ENCODE data around the gene IL3RA. TPM values are rescaled to one million over a fixed set of nuclear protein-coding genes. Genes with fewer than 3 reads are reported as not detected.
"Not testable (repeated sequence)": the region's sequence is repeated elsewhere in the genome, so short reads cannot be mapped to it uniquely, and the experiment has no call there.

The IL3RA gene
- total RNA-seq, 4 donors from 2014 or later = 5.0 to 19.1 (median 11.4) TPM

- intact Hi-C loops (cut with DNase I) = no loop called here
- 94% methylated on average over 28 of the region's 29 CpGs for WGBS
- no peak for DNase-seq (ENCODE audit: extremely low spot score)
- Histone ChIP-seq H3K27ac (replicated peaks in 1 of 4) (no peak overlapping the region), H3K36me3 (no peaks in the 10 kb centered on the region), H3K9me3 (peaks cover 0 to 8% (median 0%) of the 10 kb centered on the region in 4 donors), H3K4me1 (no peaks in the 10 kb centered on the region), H3K27me3 (peaks cover 0 to 24% (median 0%) of the 10 kb centered on the region in 4 donors), H3K4me3 (no peak overlapping the region)
- TF ChIP-seq CTCF (IDR thresholded peaks at IDR 0.05) (no peak), POLR2AphosphoS5 (IDR thresholded peaks at IDR 0.05) (no peak), EP300 (IDR thresholded peaks at IDR 0.05) (no peak), POLR2A (IDR thresholded peaks at IDR 0.05; ENCODE audit: low read depth) (no peak)
Observed at GRCh38 chrX:1294301-1295067, 42.1 kb upstream of the IL3RA start.

- intact Hi-C loops (cut with DNase I) = no loop called here
- H3K4me3 ChIP-seq = no peak overlapping the region
- H3K4me1 ChIP-seq = no peaks in the 10 kb centered on the region
- peaks cover 0 to 11% (median 0%) of the 10 kb centered on the region in 4 donors for H3K9me3 ChIP-seq
- no peak for TF ChIP-seq EP300 (IDR thresholded peaks at IDR 0.05)
- no peak for TF ChIP-seq CTCF (IDR thresholded peaks at IDR 0.05)
- no peak for TF ChIP-seq POLR2AphosphoS5 (IDR thresholded peaks at IDR 0.05)
- TF ChIP-seq POLR2A (IDR thresholded peaks at IDR 0.05; ENCODE audit: low read depth) = no peak
- H3K36me3 ChIP-seq = no peaks in the 10 kb centered on the region
- H3K27ac ChIP-seq (replicated peaks in 1 of 4) = no peak overlapping the region
- peaks cover 0 to 24% (median 0%) of the 10 kb centered on the region in 4 donors for H3K27me3 ChIP-seq
- no peak for DNase-seq (ENCODE audit: extremely low spot score)
- WGBS = 86% methylated on average over 10 of the region's 10 CpGs
Observed at GRCh38 chrX:1295550-1295949, 41.0 kb upstream of the IL3RA start.

- 93% methylated on average over 7 of the region's 8 CpGs for WGBS
- DNase-seq (ENCODE audit: extremely low spot score); H3K27ac ChIP-seq (replicated peaks in 1 of 4); intact Hi-C loops (cut with DNase I); H3K4me3 ChIP-seq; H3K36me3 ChIP-seq; H3K4me1 ChIP-seq: not testable (repeated sequence)
- peaks cover 0 to 11% (median 0%) of the 10 kb centered on the region in 4 donors for H3K9me3 ChIP-seq
- peaks cover 0 to 24% (median 0%) of the 10 kb centered on the region in 4 donors for H3K27me3 ChIP-seq
Observed at GRCh38 chrX:1297591-1297990, 39.0 kb upstream of the IL3RA start.

GRCh38 chrX:1300449-1300848, 36.1 kb upstream of the IL3RA start:
- 58% methylated on average over 6 of the region's 15 CpGs for WGBS
- no peak for DNase-seq (ENCODE audit: extremely low spot score)
- no peaks in the 10 kb centered on the region for H3K36me3 ChIP-seq
- H3K9me3 ChIP-seq = peaks cover 0 to 11% (median 0%) of the 10 kb centered on the region in 4 donors
- no peak overlapping the region for H3K4me3 ChIP-seq
- TF ChIP-seq POLR2AphosphoS5 (IDR thresholded peaks at IDR 0.05) = no peak
- no peak overlapping the region for H3K27ac ChIP-seq (replicated peaks in 1 of 4)
- no peaks in the 10 kb centered on the region for H3K4me1 ChIP-seq
- peaks cover 0 to 7% (median 0%) of the 10 kb centered on the region in 4 donors for H3K27me3 ChIP-seq
- intact Hi-C loops (cut with DNase I) = no loop called here

GRCh38 chrX:1305411-1305810, 31.2 kb upstream of the IL3RA start:
- Histone ChIP-seq H3K27ac (replicated peaks in 1 of 4) (no peak overlapping the region), H3K4me1 (no peaks in the 10 kb centered on the region), H3K27me3 (no peaks in the 10 kb centered on the region), H3K4me3 (no peak overlapping the region), H3K36me3 (no peaks in the 10 kb centered on the region), H3K9me3 (peaks cover 0 to 7% (median 3%) of the 10 kb centered on the region in 4 donors)
- WGBS = 92% methylated on average over 13 of the region's 14 CpGs
- intact Hi-C loops (cut with DNase I) = no loop called here
- TF ChIP-seq CTCF (IDR thresholded peaks at IDR 0.05) = no peak
- TF ChIP-seq EP300 (IDR thresholded peaks at IDR 0.05) = no peak
- DNase-seq (ENCODE audit: extremely low spot score) = no peak
